H9 (cell line): ENCODE measurements around the gene HPRT1. TPM values are rescaled to one million over a fixed set of nuclear protein-coding genes. Genes with fewer than 3 reads are reported as not detected.

Experiments used
- DNase-seq: peaks from one replicate; pipeline ENCODE4 v3.0.0-alpha.2; 2017
- H2AFZ ChIP-seq: one replicate; pipeline ENCODE4 v1.6.1; 2013; ENCODE audit warnings: mild to moderate bottlenecking, low read length, control low read depth, moderate library complexity
- H2AK5ac ChIP-seq: 2 replicates; pipeline ENCODE4 v1.6.1; 2013; ENCODE audit warnings: low read length, control low read depth, mixed read lengths; ENCODE audit not compliant: insufficient read length
- H2BK120ac ChIP-seq: one replicate; pipeline ENCODE4 v1.6.1; 2013; ENCODE audit warnings: low read depth, mild to moderate bottlenecking, low read length, control low read depth, inconsistent platforms; ENCODE audit not compliant: poor library complexity, severe bottlenecking
- H2BK12ac ChIP-seq: 2 replicates; pipeline ENCODE4 v1.6.1; 2013; ENCODE audit warnings: low read length, control low read depth, mixed read lengths, low read depth; ENCODE audit not compliant: insufficient read length
- H2BK15ac ChIP-seq: 2 replicates; pipeline ENCODE4 v1.6.1; 2013; ENCODE audit warnings: low read depth, low read length, control low read depth
- H2BK20ac ChIP-seq: one replicate; pipeline ENCODE4 v1.6.1; 2013; ENCODE audit warnings: low read depth, mild to moderate bottlenecking, low read length, control low read depth, inconsistent platforms; ENCODE audit not compliant: poor library complexity, severe bottlenecking
- H2BK5ac ChIP-seq: 2 replicates; pipeline ENCODE4 v1.6.1; 2013; ENCODE audit warnings: low read length, control low read depth, mixed read lengths; ENCODE audit not compliant: insufficient read length
- H3K14ac ChIP-seq: 2 replicates; pipeline ENCODE4 v1.6.1; 2013; ENCODE audit warnings: low read length, control low read depth; ENCODE audit not compliant: insufficient read depth
- H3K18ac ChIP-seq: 2 replicates; pipeline ENCODE4 v1.6.1; 2013; ENCODE audit warnings: low read depth, mild to moderate bottlenecking, mixed read lengths, low read length, control low read depth; ENCODE audit not compliant: insufficient read length
- H3K23ac ChIP-seq: 2 replicates; pipeline ENCODE4 v1.6.1; 2013; ENCODE audit warnings: low read length, control low read depth, mixed read lengths, low read depth; ENCODE audit not compliant: insufficient read length
- H3K23me2 ChIP-seq: 2 replicates; pipeline ENCODE4 v1.6.1; 2013; ENCODE audit warnings: low read depth, mild to moderate bottlenecking, mixed read lengths, low read length, control low read depth; ENCODE audit not compliant: insufficient read length, poor library complexity, severe bottlenecking
- H3K27ac ChIP-seq: 2 replicates; pipeline ENCODE4 v1.5.1; 2013; ENCODE audit warnings: low read length, control low read depth, mixed read lengths, low read depth; ENCODE audit not compliant: insufficient read length
- H3K27me3 ChIP-seq: 2 replicates; pipeline ENCODE4 v1.6.1; 2013; ENCODE audit warnings: low read length, control low read depth, inconsistent platforms; ENCODE audit not compliant: insufficient read depth
- H3K4ac ChIP-seq: 2 replicates; pipeline ENCODE4 v1.6.1; 2013; ENCODE audit warnings: low read depth, mild to moderate bottlenecking, control low read depth, inconsistent platforms, low read length, moderate library complexity
- H3K4me1 ChIP-seq: 2 replicates; pipeline ENCODE4 v1.6.1; 2013; ENCODE audit warnings: low read length, control low read depth, inconsistent platforms; ENCODE audit not compliant: insufficient read depth
- H3K4me2 ChIP-seq: 2 replicates; pipeline ENCODE4 v1.6.1; 2013; ENCODE audit warnings: low read length, control low read depth, mixed read lengths; ENCODE audit not compliant: insufficient read length, insufficient read depth
- H3K56ac ChIP-seq: 2 replicates; pipeline ENCODE4 v1.6.1; 2013; ENCODE audit warnings: low read depth, mild to moderate bottlenecking, mixed read lengths, low read length, control low read depth; ENCODE audit not compliant: insufficient read length
- H3K79me1 ChIP-seq: 2 replicates; pipeline ENCODE4 v1.6.1; 2013; ENCODE audit warnings: low read depth, mild to moderate bottlenecking, moderate library complexity, low read length, control low read depth, inconsistent platforms; ENCODE audit not compliant: insufficient read depth, poor library complexity, severe bottlenecking
- H3K79me2 ChIP-seq: 2 replicates; pipeline ENCODE4 v1.6.1; 2013; ENCODE audit warnings: low read length, control low read depth, inconsistent platforms; ENCODE audit not compliant: insufficient read depth
- H3K9ac ChIP-seq: 2 replicates; pipeline ENCODE4 v1.6.1; 2013; ENCODE audit warnings: low read length, control low read depth, mixed read lengths; ENCODE audit not compliant: insufficient read length; ENCODE audit errors: extremely low read depth
- H3K9me3 ChIP-seq: one replicate; pipeline ENCODE4 v1.6.1; 2013; ENCODE audit warnings: low read depth, low read length, inconsistent platforms; ENCODE audit not compliant: control insufficient read depth
- H3T11ph ChIP-seq: one replicate; pipeline ENCODE4 v1.6.1; 2013; ENCODE audit warnings: mild to moderate bottlenecking, low read length, control low read depth, inconsistent platforms
- H4K20me1 ChIP-seq: one replicate; pipeline ENCODE4 v1.6.1; 2013; ENCODE audit not compliant: control insufficient read depth, insufficient read length, insufficient read depth
- H4K5ac ChIP-seq: 2 replicates; pipeline ENCODE4 v1.6.1; 2013; ENCODE audit warnings: low read depth, mild to moderate bottlenecking, mixed read lengths, low read length, control low read depth; ENCODE audit not compliant: insufficient read length
- H4K8ac ChIP-seq: replicated peaks from 2 replicates; pipeline ENCODE4 v1.6.1; 2013; ENCODE audit warnings: low read length, control low read depth, mixed read lengths, low read depth; ENCODE audit not compliant: insufficient read length
- H4K91ac ChIP-seq: 2 replicates; pipeline ENCODE4 v1.6.1; 2013; ENCODE audit warnings: low read depth, mild to moderate bottlenecking, moderate library complexity, mixed read lengths, low read length, control low read depth; ENCODE audit not compliant: insufficient read length
- H3K27ac Mint-ChIP-seq, 3 experiments: 2 replicates in 2 of 3; 3 replicates in 1 of 3; pipeline ENCODE4 v1.8.0; 2020 to 2021; ENCODE audit warnings: mixed read lengths in 3 of 3, mild to moderate bottlenecking in 1 of 3, moderate library complexity in 1 of 3
- H3K27me3 Mint-ChIP-seq: 2 replicates; pipeline ENCODE4 v1.8.0; 2021; ENCODE audit warnings: low read depth, mild to moderate bottlenecking, moderate library complexity, mixed read lengths
- H3K36me3 Mint-ChIP-seq, 3 experiments: 2 replicates in 2 of 3; 3 replicates in 1 of 3; pipeline ENCODE4 v1.8.0; 2020 to 2021; ENCODE audit warnings: low read depth in 3 of 3, mixed read lengths in 3 of 3; ENCODE audit not compliant: insufficient read depth in 1 of 3
- H3K4me1 Mint-ChIP-seq, 2 experiments: 2 replicates each; pipeline ENCODE4 v1.8.0; 2020; ENCODE audit warnings: mixed read lengths in 2 of 2
- H3K4me3 Mint-ChIP-seq, 2 experiments: 2 replicates in 1 of 2; 3 replicates in 1 of 2; pipeline ENCODE4 v1.8.0; 2020 to 2021; ENCODE audit warnings: mild to moderate bottlenecking in 2 of 2, mixed read lengths in 2 of 2, moderate library complexity in 1 of 2
- H3K9me3 Mint-ChIP-seq, 2 experiments: 2 replicates in 1 of 2; 3 replicates in 1 of 2; pipeline ENCODE4 v1.8.0; 2020; ENCODE audit warnings: mild to moderate bottlenecking in 2 of 2, mixed read lengths in 2 of 2, moderate library complexity in 1 of 2
- CTCF ChIP-seq: fragments of 200-600 bp; sonication (generic); conservative IDR thresholded peaks from 3 replicates; pipeline ENCODE4 v1.8.0; 2021; ENCODE audit warnings: antibody characterized with exemption, mild to moderate bottlenecking
- WGBS: extraction: QIAGEN DNeasy Blood & Tissue Kit; methylation state at CpG from one replicate; pipeline ENCODE4 v1.1.7; 2013; ENCODE audit warnings: missing lambda C conversion rate, low lambda C conversion rate, mixed read lengths; ENCODE audit not compliant: insufficient read length; ENCODE audit errors: extremely low coverage; 5-methylcytosine and 5-hydroxymethylcytosine counted together
- total RNA-seq: library from RNA; stranded (reverse); gene quantifications from 2 replicates; pipeline ENCODE4 v1.2.1, GENCODE V29; 2021

The HPRT1 gene
- total RNA-seq, 1 experiment from 2014 or later = 39.2 TPM

- Histone ChIP-seq H3K27ac (no peak overlapping the region), H2BK12ac (no peak overlapping the region), H3K4me1 (no peaks in the 10 kb centered on the region), H4K91ac (no peak overlapping the region), H4K20me1 (no peaks in the 10 kb centered on the region), H4K5ac (no peak overlapping the region), H3K9ac (no peak overlapping the region), H2BK120ac (no peak overlapping the region), H3K27me3 (no peaks in the 10 kb centered on the region), H3K23me2 (no peaks in the 10 kb centered on the region), H2AFZ (no peak overlapping the region), H3K79me1 (peaks cover 2% of the 10 kb centered on the region), H2AK5ac (no peak overlapping the region), H3K4ac (no peak overlapping the region), H2BK20ac (no peak overlapping the region), H3T11ph (no peak overlapping the region), H4K8ac (no peak overlapping the region), H3K9me3 (no peaks in the 10 kb centered on the region), H3K18ac (no peak overlapping the region), H2BK15ac (no peak overlapping the region), H3K79me2 (no peaks in the 10 kb centered on the region), H3K23ac (no peak overlapping the region), H3K4me2 (no peak overlapping the region), H3K56ac (no peak overlapping the region), H3K14ac (no peak overlapping the region), H2BK5ac (no peak overlapping the region)
- no CpG with 5 or more reads among the region's 1 CpG for WGBS
- Mint-ChIP-seq H3K4me1 (no peaks in the 10 kb centered on the region), H3K27me3 (no peaks in the 10 kb centered on the region), H3K27ac (no peak overlapping the region), H3K9me3 (peaks cover 0 to 53% of the 10 kb centered on the region in 2 experiments; a peak in 3 of 5 replicates), H3K4me3 (no peak overlapping the region), H3K36me3 (peaks cover 37 to 53% (median 44%) of the 10 kb centered on the region in 3 experiments)
- no peak for TF ChIP-seq CTCF
- DNase-seq = no peak
Observed at GRCh38 chrX:134476284-134476683, 16.3 kb downstream of the HPRT1 start.
